Loucy (cell line): ENCODE results near the gene SPAST.
"Not testable (repeated sequence)": the region's sequence is repeated elsewhere in the genome, so short reads cannot be mapped to it uniquely, and the experiment has no call there.

ENCODE experiments used
- H2AFZ ChIP-seq: fragments of 200-600 bp; sonication (generic); 2 replicates; pipeline ENCODE4 v1.6.0; 2016; ENCODE audit warnings: antibody characterized with exemption, mild to moderate bottlenecking, low read length, moderate library complexity
- H3F3A ChIP-seq: fragments of 200-600 bp; 2 replicates; pipeline ENCODE4 v1.6.0; 2016; ENCODE audit warnings: antibody characterized with exemption, low read depth, mild to moderate bottlenecking
- H3K27me3 ChIP-seq: fragments of 200-600 bp; sonication (generic); 2 replicates; pipeline ENCODE4 v1.6.1; 2014; ENCODE audit warnings: low read length, mild to moderate bottlenecking; ENCODE audit not compliant: insufficient read depth, poor library complexity, severe bottlenecking
- H3K36me3 ChIP-seq: fragments of 200-600 bp; sonication (generic); 2 replicates; pipeline ENCODE4 v1.6.1; 2016; ENCODE audit warnings: low read length; ENCODE audit not compliant: insufficient read depth
- H3K4me1 ChIP-seq: fragments of 200-600 bp; sonication (generic); 2 replicates; pipeline ENCODE4 v1.5.1; 2014; ENCODE audit warnings: low read length, mild to moderate bottlenecking; ENCODE audit not compliant: insufficient read depth, poor library complexity, severe bottlenecking
- H3K4me2 ChIP-seq: fragments of 200-600 bp; sonication (generic); 2 replicates; pipeline ENCODE4 v1.6.0; 2014; ENCODE audit warnings: antibody characterized with exemption, low read length, low read depth, mild to moderate bottlenecking; ENCODE audit not compliant: poor library complexity, severe bottlenecking
- H3K4me3 ChIP-seq: fragments of 200-600 bp; sonication (generic); 2 replicates; pipeline ENCODE4 v1.5.1; 2014; ENCODE audit warnings: low read length, mild to moderate bottlenecking, mixed read lengths; ENCODE audit not compliant: poor library complexity, severe bottlenecking
- H3K79me2 ChIP-seq: fragments of 200-600 bp; sonication (generic); 2 replicates; pipeline ENCODE4 v1.6.1; 2014; ENCODE audit warnings: low read length; ENCODE audit not compliant: insufficient read depth
- H3K9ac ChIP-seq: fragments of 200-600 bp; sonication (generic); 2 replicates; pipeline ENCODE4 v1.6.0; 2014; ENCODE audit warnings: mild to moderate bottlenecking, low read depth, low read length, moderate library complexity; ENCODE audit not compliant: poor library complexity, severe bottlenecking
- H3K9me2 ChIP-seq: fragments of 200-600 bp; sonication (generic); replicated peaks from 2 replicates; pipeline ENCODE4 v1.6.1; 2016; ENCODE audit warnings: low read depth, low read length, mixed read lengths
- H3K9me3 ChIP-seq: fragments of 200-600 bp; sonication (generic); 2 replicates; pipeline ENCODE4 v1.6.1; 2014; ENCODE audit warnings: mild to moderate bottlenecking, antibody characterized with exemption, low read length, low read depth; ENCODE audit not compliant: insufficient read depth
- H4K20me1 ChIP-seq: fragments of 200-600 bp; sonication (generic); 2 replicates; pipeline ENCODE4 v1.6.0; 2014; ENCODE audit warnings: antibody characterized with exemption, low read length, mild to moderate bottlenecking; ENCODE audit not compliant: insufficient read depth, poor library complexity, severe bottlenecking
- CTCF ChIP-seq: fragments of 200-600 bp; sonication (generic); conservative IDR thresholded peaks from 2 replicates; pipeline ENCODE4 v1.5.1; 2014; ENCODE audit warnings: mild to moderate bottlenecking, antibody characterized with exemption, low read length
- EZH2phosphoT487 ChIP-seq: fragments of 200-600 bp; IDR thresholded peaks from 2 replicates; pipeline ENCODE4 v1.6.1; 2018; ENCODE audit warnings: antibody characterized with exemption, mild to moderate bottlenecking, moderate library complexity, borderline replicate concordance

Gene SPAST

DNA sequence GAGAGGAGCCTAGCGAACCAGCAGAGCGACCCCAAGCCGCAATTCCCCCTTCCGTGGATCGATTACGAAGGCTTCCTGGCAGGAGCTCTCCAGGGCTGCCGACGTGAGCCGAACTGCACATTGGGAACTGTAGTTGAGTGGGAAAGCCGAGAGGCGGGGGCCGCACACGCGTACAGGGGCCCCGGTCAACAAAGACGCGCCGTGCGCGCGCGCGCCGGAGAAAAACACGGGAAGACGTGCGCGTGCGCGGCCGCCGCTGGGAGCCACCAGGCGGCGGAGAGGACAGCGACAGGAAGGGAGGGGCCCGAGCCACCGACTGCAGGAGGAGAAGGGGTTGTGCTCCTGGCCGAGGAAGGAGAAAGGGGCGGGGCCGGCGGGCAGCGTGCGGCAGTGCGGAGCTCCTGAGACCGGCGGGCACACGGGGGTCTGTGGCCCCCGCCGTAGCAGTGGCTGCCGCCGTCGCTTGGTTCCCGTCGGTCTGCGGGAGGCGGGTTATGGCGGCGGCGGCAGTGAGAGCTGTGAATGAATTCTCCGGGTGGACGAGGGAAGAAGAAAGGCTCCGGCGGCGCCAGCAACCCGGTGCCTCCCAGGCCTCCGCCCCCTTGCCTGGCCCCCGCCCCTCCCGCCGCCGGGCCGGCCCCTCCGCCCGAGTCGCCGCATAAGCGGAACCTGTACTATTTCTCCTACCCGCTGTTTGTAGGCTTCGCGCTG lies at the start of gene SPAST:
SPAST (plus strand) TSS at position 247 of the 711 bp plus-strand sequence; CDS start at position 523, 276 bp downstream.
- Histone ChIP-seq H3K4me2 (peak within 1 kb of the TSS; percentile 87), H3K9ac (peak within 1 kb of the TSS; percentile 68), H3K79me2 (peaks cover 32% of the 10 kb centered on the region), H3K27me3 (no peaks in the 10 kb centered on the region), H3K36me3 (no peaks in the 10 kb centered on the region), H3K4me1 (peaks cover 23% of the 10 kb centered on the region), H3K9me2 (no peaks in the 10 kb centered on the region), H3K4me3 (peak within 1 kb of the TSS; percentile 73), H3K9me3 (no peaks in the 10 kb centered on the region), H4K20me1 (peaks cover 7% of the 10 kb centered on the region), H2AFZ (peak within 1 kb of the TSS; percentile 85), H3F3A (no peaks in the 10 kb centered on the region)
- TF ChIP-seq EZH2phosphoT487 (no peak), CTCF (peak; percentile 13; the same call in 1 of the 2 replicates)

DNA sequence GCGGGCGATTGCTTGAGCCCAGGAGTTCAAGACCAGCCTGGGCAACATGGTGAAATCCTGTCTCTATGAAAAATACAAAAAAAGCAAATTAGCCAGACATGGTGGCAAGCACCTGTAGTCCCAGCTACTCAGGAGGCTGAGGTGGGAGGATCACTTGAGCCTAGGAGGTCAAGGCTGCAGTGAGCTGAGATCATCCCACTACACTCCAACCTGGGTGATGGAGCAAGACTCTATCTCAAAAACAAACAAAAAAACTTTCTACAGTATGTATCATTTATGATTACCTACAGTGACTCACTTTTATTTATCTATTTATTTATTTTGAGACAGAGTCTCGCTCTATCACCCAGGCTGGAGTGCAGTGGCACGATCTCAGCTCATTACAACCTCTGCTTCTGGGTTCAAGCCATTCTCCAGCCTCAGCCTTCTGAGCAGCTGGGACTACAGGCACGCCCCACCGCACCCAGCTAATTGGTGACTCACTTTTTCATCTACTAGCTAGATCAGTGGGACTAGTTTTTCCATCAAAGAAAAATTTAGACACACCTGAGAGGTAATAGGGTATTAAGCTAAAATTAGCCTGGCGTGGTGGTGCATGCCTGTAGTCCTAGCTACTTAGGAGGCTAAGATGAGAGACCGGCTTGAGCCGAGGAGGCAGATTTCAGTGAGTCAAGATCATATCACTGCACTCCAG lies 44.4 kb upstream of the SPAST start:
- not testable (repeated sequence) for H3K27me3 ChIP-seq, H3F3A ChIP-seq, H3K9ac ChIP-seq, H4K20me1 ChIP-seq, H3K4me1 ChIP-seq, H3K4me3 ChIP-seq, H2AFZ ChIP-seq, H3K79me2 ChIP-seq, H3K9me3 ChIP-seq, H3K9me2 ChIP-seq, H3K4me2 ChIP-seq
- peaks cover 22% of the 10 kb centered on the region for H3K36me3 ChIP-seq

- H3K4me2 ChIP-seq: peak overlapping the region; percentile 24
- not testable (repeated sequence) for H3F3A ChIP-seq, H3K9me2 ChIP-seq, H3K9ac ChIP-seq, H3K4me3 ChIP-seq, H4K20me1 ChIP-seq, H3K36me3 ChIP-seq, H3K9me3 ChIP-seq, H3K27me3 ChIP-seq, H2AFZ ChIP-seq
- H3K4me1 ChIP-seq: peaks cover 11% of the 10 kb centered on the region
- H3K79me2 ChIP-seq: peaks cover 16% of the 10 kb centered on the region
Measured at GRCh38 chr2:32034198-32034887, 29.0 kb upstream of the SPAST start.

GRCh38 chr2:32039447-32040219 lies 23.7 kb upstream of the SPAST start, which contains the start of gene DPY30:
TSS of gene DPY30 (minus strand) at chr2:32039805. CDS start at chr2:32039456, 349 bp downstream.
- peaks cover 15% of the 10 kb centered on the region for H3K4me1 ChIP-seq
- TF ChIP-seq EZH2phosphoT487 (no peak), CTCF (no peak)
- H3K4me2 ChIP-seq: peak within 1 kb of the TSS; percentile 88
- H3K36me3 ChIP-seq: no peaks in the 10 kb centered on the region
- no peaks in the 10 kb centered on the region for H3F3A ChIP-seq
- peaks cover 11% of the 10 kb centered on the region for H3K79me2 ChIP-seq
- peaks cover 5% of the 10 kb centered on the region for H4K20me1 ChIP-seq
- H2AFZ ChIP-seq: peak within 1 kb of the TSS; percentile 98
- H3K4me3 ChIP-seq: peak within 1 kb of the TSS; percentile 88
- no peaks in the 10 kb centered on the region for H3K9me2 ChIP-seq
- no peaks in the 10 kb centered on the region for H3K27me3 ChIP-seq
- no peaks in the 10 kb centered on the region for H3K9me3 ChIP-seq
- H3K9ac ChIP-seq: peak within 1 kb of the TSS; percentile 85
